NCI-H1105 (cell line): ENCODE results near the gene DMD.

Experiments used
- DNase-seq: peaks from one replicate; lab custom pipeline; 2025; lab: John Stamatoyannopoulos, UW

DMD gene

GRCh38 chrX:31112226-31112999 is 2098.9 kb downstream of the DMD start:
- DNase-seq, result no peak

- DNase-seq, result no peak
These were observed 2100.7 kb downstream of the DMD start for GRCh38 chrX:31110657-31111056.

GRCh38 chrX:31099536-31100090 is 2111.7 kb downstream of the DMD start:
- no peak for DNase-seq

GRCh38 chrX:31098079-31098478 is 2113.3 kb downstream of the DMD start:
- no peak for DNase-seq

GRCh38 chrX:31093639-31093975 is 2117.7 kb downstream of the DMD start:
- DNase-seq, result no peak

- DNase-seq, result no peak
These were observed 2118.2 kb downstream of the DMD start for GRCh38 chrX:31092970-31093638.

- no peak for DNase-seq
These were observed 2118.9 kb downstream of the DMD start for GRCh38 chrX:31092476-31092875.

- no peak for DNase-seq
These were observed 2119.5 kb downstream of the DMD start for GRCh38 chrX:31091819-31092218.

GRCh38 chrX:31074522-31074921 is 2136.8 kb downstream of the DMD start:
- DNase-seq, result no peak

- DNase-seq, result no peak
These were observed 2139.6 kb downstream of the DMD start, which contains the start of gene FTHL17 for GRCh38 chrX:31071725-31072124. FTHL17 (minus strand) TSS chrX:31072041; CDS start chrX:31071953, 88 bp downstream.

GRCh38 chrX:31071262-31071661 is 2140.1 kb downstream of the DMD start:
- DNase-seq, result no peak

GRCh38 chrX:31070057-31070468 is 2141.3 kb downstream of the DMD start:
- DNase-seq, result no peak
